ENCODE results near the gene AKAP8L. TPM values are rescaled to one million over a fixed set of nuclear protein-coding genes. Genes with fewer than 3 reads are reported as not detected.

Gene AKAP8L
- total and polyA plus RNA-seq, 8 donors, result 32.7 to 239 (median 52.6) TPM

- Histone ChIP-seq H3K27ac (peak overlapping the region; percentile 59 to 89 (median 78)), H3K4me3 (peak overlapping the region; percentile 63 to 98 (median 81)), H3K27me3 (no peaks in the 10 kb centered on the region), H3K4me1 (peaks cover 18 to 45% (median 36%) of the 10 kb centered on the region in 3 donors), H3K36me3 (no peaks in the 10 kb centered on the region), H3K9me3 (no peaks in the 10 kb centered on the region)
- 5% methylated on average over 17 of the region's 17 CpGs for WGBS, 2 donors
- no peak for DNase-seq
- TF ChIP-seq, protein P1, sequence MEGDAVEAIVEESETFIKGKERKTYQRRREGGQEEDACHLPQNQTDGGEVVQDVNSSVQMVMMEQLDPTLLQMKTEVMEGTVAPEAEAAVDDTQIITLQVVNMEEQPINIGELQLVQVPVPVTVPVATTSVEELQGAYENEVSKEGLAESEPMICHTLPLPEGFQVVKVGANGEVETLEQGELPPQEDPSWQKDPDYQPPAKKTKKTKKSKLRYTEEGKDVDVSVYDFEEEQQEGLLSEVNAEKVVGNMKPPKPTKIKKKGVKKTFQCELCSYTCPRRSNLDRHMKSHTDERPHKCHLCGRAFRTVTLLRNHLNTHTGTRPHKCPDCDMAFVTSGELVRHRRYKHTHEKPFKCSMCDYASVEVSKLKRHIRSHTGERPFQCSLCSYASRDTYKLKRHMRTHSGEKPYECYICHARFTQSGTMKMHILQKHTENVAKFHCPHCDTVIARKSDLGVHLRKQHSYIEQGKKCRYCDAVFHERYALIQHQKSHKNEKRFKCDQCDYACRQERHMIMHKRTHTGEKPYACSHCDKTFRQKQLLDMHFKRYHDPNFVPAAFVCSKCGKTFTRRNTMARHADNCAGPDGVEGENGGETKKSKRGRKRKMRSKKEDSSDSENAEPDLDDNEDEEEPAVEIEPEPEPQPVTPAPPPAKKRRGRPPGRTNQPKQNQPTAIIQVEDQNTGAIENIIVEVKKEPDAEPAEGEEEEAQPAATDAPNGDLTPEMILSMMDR (IDR thresholded peaks at IDR 0.05), result no peak
- intact Hi-C loops (cut with DNase I), result no loop called here
- peak; percentile 34 to 65 (median 45) for ATAC-seq
- no peak for FAIRE-seq
These were observed 87.9 kb downstream of the AKAP8L start for GRCh38 chr19:15330801-15331418.

Small RNA genes within 50 kb of the gene (microRNA-seq; reads per million reads assigned to microRNA genes)
- gene MIR1470, result 0 reads per million in 2 donors

Other genes with a start within 250 kb of the AKAP8L start
- 10 to 100 TPM in 5 of 6 donors, 1 to 10 TPM in 1; 8.4 to 29.4 (median 13.4) TPM for gene NOTCH3, start 218.0 kb downstream of the AKAP8L start, total RNA-seq
- gene NOTCH3, start 218.0 kb downstream of the AKAP8L start, polyA plus RNA-seq, result 1 to 10 TPM; 7.3 to 8.0 TPM
- under 1 TPM in 4 of 6 donors, not detected in 2; 0.09 to 0.59 (median 0.17) TPM for gene EPHX3, start 186.5 kb downstream of the AKAP8L start, total RNA-seq
- under 1 TPM in 1 of 2 donors, not detected in 1; 0.16 TPM for gene EPHX3, start 186.5 kb downstream of the AKAP8L start, polyA plus RNA-seq
- 10 to 100 TPM; 36.2 to 53.3 (median 39.9) TPM for gene BRD4, start 86.4 kb downstream of the AKAP8L start, total RNA-seq
- 10 to 100 TPM; 16.9 to 41.2 TPM for gene BRD4, start 86.4 kb downstream of the AKAP8L start, polyA plus RNA-seq
- 10 to 100 TPM; 14.7 to 23.1 (median 16.5) TPM for gene AKAP8, start 39.2 kb downstream of the AKAP8L start, total RNA-seq
- 10 to 100 TPM; 23.5 to 25.9 TPM for gene AKAP8, start 39.2 kb downstream of the AKAP8L start, polyA plus RNA-seq
- 10 to 100 TPM; 11.0 to 20.7 (median 15.7) TPM for gene WIZ, start 31.0 kb upstream of the AKAP8L start, total RNA-seq
- gene WIZ, start 31.0 kb upstream of the AKAP8L start, polyA plus RNA-seq, result 10 to 100 TPM; 15.5 to 23.2 TPM
- gene RASAL3, start 45.6 kb upstream of the AKAP8L start, total RNA-seq, result 1 to 10 TPM in 3 of 6 donors, under 1 TPM in 3; 0.83 to 4.1 (median 1.3) TPM
- 1 to 10 TPM; 1.8 to 7.5 TPM for gene RASAL3, start 45.6 kb upstream of the AKAP8L start, polyA plus RNA-seq
- gene PGLYRP2, start 60.5 kb upstream of the AKAP8L start, total RNA-seq, result under 1 TPM in 1 of 6 donors, not detected in 5; 0.16 TPM
- not detected for gene PGLYRP2, start 60.5 kb upstream of the AKAP8L start, polyA plus RNA-seq
- under 1 TPM in 1 of 6 donors, not detected in 5; 0.06 TPM for gene CYP4F22, start 89.5 kb upstream of the AKAP8L start, total RNA-seq
- gene CYP4F22, start 89.5 kb upstream of the AKAP8L start, polyA plus RNA-seq, result not detected
- not detected for gene CYP4F8, start 196.2 kb upstream of the AKAP8L start, total RNA-seq
- gene CYP4F8, start 196.2 kb upstream of the AKAP8L start, polyA plus RNA-seq, result not detected
- 1 to 10 TPM in 1 of 6 donors, under 1 TPM in 5; 0.25 to 1.1 (median 0.47) TPM for gene CYP4F3, start 221.9 kb upstream of the AKAP8L start, total RNA-seq
- gene CYP4F3, start 221.9 kb upstream of the AKAP8L start, polyA plus RNA-seq, result 1 to 10 TPM in 1 of 2 donors, under 1 TPM in 1; 0.23 to 1.8 TPM